Ishikawa (cell line): ENCODE data around the gene RASL10A.

Source experiments
- CEBPB ChIP-seq: IDR thresholded peaks from 2 replicates; pipeline ENCODE4 v1.6.1; 2012
- EP300 ChIP-seq: IDR thresholded peaks from 2 replicates; pipeline ENCODE4 v1.6.1; 2012; ENCODE audit warnings: borderline replicate concordance
- FOXM1 ChIP-seq: IDR thresholded peaks from 2 replicates; pipeline ENCODE4 v1.6.1; 2012; ENCODE audit warnings: low read depth, borderline replicate concordance
- MAX ChIP-seq: IDR thresholded peaks from 2 replicates; pipeline ENCODE4 v1.6.1; 2012
- NFIC ChIP-seq: IDR thresholded peaks from 2 replicates; pipeline ENCODE4 v1.6.1; 2012
- RAD21 ChIP-seq: IDR thresholded peaks from 2 replicates; pipeline ENCODE4 v1.6.1; 2012; ENCODE audit warnings: low read depth
- REST ChIP-seq: IDR thresholded peaks from 2 replicates; pipeline ENCODE4 v1.6.1; 2012; ENCODE audit warnings: low read depth, mild to moderate bottlenecking
- TAF1 ChIP-seq: IDR thresholded peaks from 2 replicates; pipeline ENCODE4 v1.6.1; 2012; ENCODE audit warnings: low read depth, mild to moderate bottlenecking
- TCF12 ChIP-seq: IDR thresholded peaks from 2 replicates; pipeline ENCODE4 v1.6.1; 2012; ENCODE audit warnings: low read depth
- TEAD4 ChIP-seq: IDR thresholded peaks from 2 replicates; pipeline ENCODE4 v1.6.1; 2012
- ZBTB7A ChIP-seq: IDR thresholded peaks from 2 replicates; pipeline ENCODE4 v1.6.1; 2012; ENCODE audit warnings: low read depth

GRCh38 chr22:29346659-29347058, 31.2 kb upstream of the RASL10A start:
- TF ChIP-seq EP300 (no peak), RAD21 (no peak), TAF1 (no peak), MAX (no peak), NFIC (no peak), CEBPB (no peak), FOXM1 (no peak), TEAD4 (no peak), ZBTB7A (no peak), REST (no peak), TCF12 (no peak)
